ENCODE measurements around the gene RNF215.
"Not testable (repeated sequence)": the region's sequence is repeated elsewhere in the genome, so short reads cannot be mapped to it uniquely, and the experiment has no call there.

Gene RNF215

DNA sequence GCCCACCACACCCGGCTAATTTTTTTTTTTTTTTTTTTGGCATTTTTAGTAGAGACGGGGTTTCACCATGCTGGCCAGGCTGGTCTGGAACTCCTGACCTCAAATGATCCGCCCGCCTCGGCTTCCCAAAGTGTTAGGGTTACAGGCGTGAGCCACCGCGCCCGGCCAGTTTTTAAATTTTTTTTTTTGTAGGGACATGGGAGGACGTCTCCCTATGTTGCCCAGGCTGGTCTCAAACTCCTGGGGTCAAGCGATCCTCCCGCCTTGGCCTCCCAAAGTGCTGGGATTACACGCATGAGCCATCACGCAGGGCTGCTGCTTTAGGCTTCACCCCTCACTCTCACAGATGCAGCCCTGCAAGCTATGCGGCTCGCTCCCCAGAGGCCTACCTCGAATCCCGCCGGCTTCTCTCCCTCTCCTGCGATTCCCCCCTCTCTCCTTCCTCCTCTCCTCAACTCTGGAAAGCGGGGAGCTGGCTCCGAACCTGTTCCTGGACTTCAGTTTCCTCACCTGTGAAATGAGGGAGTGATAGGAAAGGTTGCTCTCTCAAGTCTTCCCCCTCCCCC is 29.5 kb downstream of the RNF215 start:
- no peak for DNase-seq

GRCh38 chr22:30357236-30357570 is 30.0 kb downstream of the RNF215 start:
- no peak for DNase-seq

DNA sequence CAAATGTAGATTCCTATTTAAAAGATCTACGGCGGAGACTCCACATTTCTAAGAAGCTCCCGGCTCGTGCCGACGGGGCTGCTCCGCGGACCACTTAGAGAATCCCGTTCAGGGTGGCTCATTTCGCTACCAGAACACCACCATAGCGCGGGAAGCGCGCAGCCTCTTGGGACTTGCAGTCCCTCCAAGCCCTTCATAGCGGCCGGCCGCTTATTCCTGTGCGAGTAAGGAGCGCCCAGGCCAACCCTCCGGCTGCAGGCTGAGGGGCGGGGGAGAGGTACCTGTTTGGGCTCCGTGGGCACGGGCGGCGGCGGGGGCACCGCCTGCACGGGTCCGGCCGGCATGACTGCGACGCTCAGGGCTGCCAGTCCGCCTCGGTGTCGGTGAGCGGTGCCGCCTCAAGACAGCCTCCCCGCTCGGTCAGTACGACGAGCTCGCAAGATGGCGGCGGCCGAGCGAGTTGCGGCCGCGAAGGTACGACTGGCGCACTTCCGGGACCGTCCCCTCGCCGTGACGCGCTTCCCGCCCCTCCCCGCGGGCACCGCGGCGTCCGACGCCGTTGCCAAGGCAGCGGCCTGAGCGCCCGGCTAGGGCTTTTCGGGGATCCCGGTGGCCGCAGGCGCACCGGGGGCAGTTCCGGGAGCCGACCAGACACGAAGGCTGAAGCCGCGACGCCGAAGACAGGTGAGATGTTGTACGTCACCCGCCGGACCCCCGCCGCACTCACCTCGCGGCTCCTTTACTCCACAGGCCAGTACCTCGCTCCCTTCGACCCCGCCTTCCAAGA is 30.6 kb downstream of the RNF215 start, which contains the start of the genes CCDC157 and SF3A1:
TSS of gene CCDC157 (plus strand) at position 559 of the 787 bp plus-strand sequence. CDS start 8,994 bp downstream, outside the sequence.
TSS of gene SF3A1 (minus strand) at position 446 of the 787 bp plus-strand sequence. CDS start at position 344, 102 bp downstream.
- DNase-seq, result peak; percentile 91

- DNase-seq, result no peak
Measured at GRCh38 chr22:30354644-30355043, 32.6 kb downstream of the RNF215 start.

- no peak for DNase-seq
Measured at GRCh38 chr22:30351226-30351625, 36.0 kb downstream of the RNF215 start.

- DNase-seq, result no peak
Measured at GRCh38 chr22:30348809-30349208, 38.4 kb downstream of the RNF215 start.

GRCh38 chr22:30348404-30348803 is 38.8 kb downstream of the RNF215 start:
- peak; percentile 19 for DNase-seq

- DNase-seq, result peak; percentile 20
Measured at GRCh38 chr22:30347255-30347892, 39.8 kb downstream of the RNF215 start.

DNA sequence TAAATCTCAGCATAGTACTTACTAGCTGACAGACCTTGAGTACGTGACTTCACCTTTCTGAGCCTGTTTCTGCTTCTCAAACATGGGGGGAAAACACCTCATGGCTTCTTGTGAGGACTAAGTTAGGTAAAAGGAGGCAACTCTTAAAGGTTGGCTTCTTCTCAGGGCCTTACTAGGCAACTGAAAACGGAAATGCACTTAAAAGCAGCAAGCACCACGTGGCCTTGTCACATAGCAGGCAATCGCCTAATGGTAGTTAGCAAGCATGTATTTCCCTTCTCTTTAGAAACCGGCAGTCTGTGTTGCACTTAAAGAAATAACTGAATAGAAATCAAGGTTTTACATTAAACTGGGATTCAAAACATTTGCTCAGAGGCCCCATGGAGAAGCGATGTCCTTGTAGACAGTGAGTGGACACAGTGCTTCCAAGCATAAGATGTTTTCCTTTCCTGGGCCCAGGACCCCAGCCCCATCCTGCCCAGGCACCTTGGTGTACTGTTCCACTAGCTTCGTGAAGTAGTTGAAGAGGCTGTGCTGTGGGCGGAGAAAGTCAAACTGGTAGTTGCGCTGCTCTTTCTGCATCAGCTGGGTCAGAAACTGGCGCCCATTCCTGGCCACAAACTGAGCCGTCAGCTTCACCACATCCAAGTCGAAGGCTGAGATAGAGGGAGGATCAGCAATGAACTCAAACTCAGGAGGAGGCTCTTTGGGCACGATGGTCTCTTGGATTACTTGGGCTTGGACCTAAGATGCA is 42.6 kb downstream of the RNF215 start:
- DNase-seq, result peak; percentile 59

GRCh38 chr22:30340911-30341685 is 46.1 kb downstream of the RNF215 start:
- DNase-seq, result no peak

- no peak for DNase-seq
Measured at GRCh38 chr22:30338802-30339201, 48.4 kb downstream of the RNF215 start.

GRCh38 chr22:30338341-30338740 is 48.9 kb downstream of the RNF215 start:
- not testable (repeated sequence) for DNase-seq

DNA sequence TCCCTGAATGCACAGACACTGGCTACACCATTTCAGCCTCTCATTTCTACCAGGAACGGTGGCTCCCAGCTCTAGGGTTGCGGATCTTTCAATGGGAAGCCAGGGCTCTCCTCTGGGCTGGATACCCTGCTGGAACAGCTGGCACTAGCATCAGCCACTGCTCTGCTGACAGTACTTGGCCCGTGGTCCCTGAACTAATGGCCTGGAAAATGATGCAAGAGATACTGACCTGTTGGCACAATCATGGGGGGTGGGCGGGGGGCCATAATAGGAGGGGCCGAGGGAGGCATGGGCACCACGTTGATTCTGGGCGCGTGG is 49.8 kb downstream of the RNF215 start:
- DNase-seq, result no peak

GRCh38 chr22:30336752-30337460 is 50.3 kb downstream of the RNF215 start:
- no peak for DNase-seq

- no peak for DNase-seq
Measured at GRCh38 chr22:30335236-30335635, 52.0 kb downstream of the RNF215 start.

GRCh38 chr22:30334646-30335045 is 52.6 kb downstream of the RNF215 start:
- DNase-seq, result no peak

DNA sequence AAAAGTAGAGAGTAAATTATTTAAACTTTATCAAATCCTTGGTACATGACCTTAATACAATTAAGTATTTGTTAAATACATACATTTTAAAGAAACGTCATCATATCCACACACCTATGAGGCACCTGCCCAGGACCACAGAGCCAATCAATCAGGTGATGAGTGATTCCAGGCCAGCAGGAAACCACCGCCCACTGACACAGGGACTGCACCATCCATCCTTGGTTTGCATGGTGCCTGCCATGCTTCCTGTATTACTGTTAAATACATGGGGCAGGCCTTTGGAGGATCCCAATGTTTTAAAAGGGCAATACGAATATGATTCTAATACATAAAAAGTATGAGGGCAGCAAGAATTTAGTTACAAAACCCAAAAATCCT is 53.5 kb downstream of the RNF215 start:
- peak; percentile 39 for DNase-seq

GRCh38 chr22:30332994-30333706 is 54.1 kb downstream of the RNF215 start:
- DNase-seq, result no peak

DNA sequence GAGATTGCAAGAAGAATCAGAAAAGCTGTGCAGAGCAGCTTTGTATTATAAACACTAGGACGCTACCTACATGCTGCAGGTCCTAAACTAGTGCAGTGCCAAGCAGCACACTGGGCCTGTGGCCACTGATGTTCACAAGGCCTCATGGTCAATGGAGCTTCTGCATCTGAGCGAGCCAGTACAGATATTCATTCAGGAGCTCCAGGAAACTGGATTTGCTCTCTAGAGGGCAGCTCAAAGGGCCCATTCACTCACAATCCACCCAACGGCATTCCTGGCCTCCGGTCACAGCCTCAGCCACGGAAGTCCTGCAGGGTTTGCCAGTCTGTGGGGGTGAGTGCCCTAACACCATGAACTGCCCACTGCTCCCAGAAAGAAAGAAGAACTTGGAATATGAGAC is 54.7 kb downstream of the RNF215 start:
- no peak for DNase-seq
